SK-N-SH treated with all-trans-retinoic acid at 6 μM for 48 hours (cell line): ENCODE measurements around the gene CDH16.

Experiments used
- ISL1 ChIP-seq: fragments of 250-450 bp; sonication (Bioruptor Pico); IDR thresholded peaks from 2 replicates; pipeline ENCODE4 v2.1.2; 2022; ENCODE audit warnings: mild to moderate bottlenecking, moderate library complexity
- OSR1 ChIP-seq: fragments of 250-450 bp; sonication (Bioruptor Pico); IDR thresholded peaks from 2 replicates; pipeline ENCODE4 v1.8.0; 2022; ENCODE audit warnings: moderate library complexity, mild to moderate bottlenecking, inconsistent platforms
- RARB ChIP-seq: fragments of 250-450 bp; sonication (Bioruptor Pico); IDR thresholded peaks from 2 replicates; pipeline ENCODE4 v1.8.0; 2021; ENCODE audit warnings: mild to moderate bottlenecking, moderate library complexity
- SNAI2 ChIP-seq: fragments of 250-450 bp; sonication (Bioruptor Pico); IDR thresholded peaks from 2 replicates; pipeline ENCODE4 v1.5.0; 2020; ENCODE audit warnings: mild to moderate bottlenecking, moderate library complexity
- TOX ChIP-seq: fragments of 250-450 bp; sonication (Bioruptor Pico); IDR thresholded peaks from 2 replicates; pipeline ENCODE4 v1.8.0; 2021; ENCODE audit warnings: mild to moderate bottlenecking, moderate library complexity, borderline replicate concordance
- ZFP3 ChIP-seq: fragments of 250-450 bp; sonication (Bioruptor Pico); IDR thresholded peaks from 2 replicates; pipeline ENCODE4 v1.5.0; 2020; ENCODE audit warnings: mild to moderate bottlenecking, moderate library complexity
- TF ChIP-seq, protein P1 (sequence below): fragments of 250-450 bp; sonication (Bioruptor Pico); IDR thresholded peaks from 2 replicates; pipeline ENCODE4 v1.8.0; 2020; ENCODE audit warnings: mild to moderate bottlenecking, moderate library complexity, borderline replicate concordance
- TF ChIP-seq, protein P2 (sequence below): fragments of 250-450 bp; sonication (Bioruptor Pico); IDR thresholded peaks from 2 replicates; pipeline ENCODE4 v1.5.0; 2020; ENCODE audit warnings: mild to moderate bottlenecking, moderate library complexity

DNA sequence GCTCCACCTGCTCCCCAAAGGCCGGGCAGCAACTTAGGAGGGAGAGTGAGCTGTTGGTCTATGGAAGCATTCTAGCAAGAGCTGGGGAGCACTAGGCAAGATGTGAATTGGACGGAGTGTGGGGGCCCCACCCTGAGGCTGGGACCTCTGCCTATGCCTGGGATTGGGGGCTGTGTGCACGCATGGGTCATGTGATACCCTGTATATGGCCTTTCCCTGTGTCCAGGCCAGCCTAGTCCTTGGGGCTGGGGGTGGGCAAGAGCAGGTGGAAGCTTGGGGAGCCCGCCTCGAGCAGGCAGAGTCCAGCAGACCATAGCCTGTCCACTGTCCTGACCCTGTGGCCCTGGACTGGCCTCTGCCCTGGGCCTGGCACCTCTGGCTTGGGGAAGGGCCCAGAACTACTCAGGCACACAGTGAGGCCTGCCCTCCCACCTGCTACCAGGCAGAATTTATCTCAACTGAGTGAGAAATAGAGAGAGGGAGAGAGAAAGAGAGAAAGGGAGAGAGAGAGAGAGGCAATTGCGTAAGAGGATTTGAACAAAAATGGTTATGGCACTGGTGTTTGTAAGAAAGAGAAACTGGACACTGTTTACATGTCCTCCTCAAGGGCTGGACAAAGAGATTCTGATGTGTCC is 19.3 kb downstream of the CDH16 start:
- TF ChIP-seq, protein P1, sequence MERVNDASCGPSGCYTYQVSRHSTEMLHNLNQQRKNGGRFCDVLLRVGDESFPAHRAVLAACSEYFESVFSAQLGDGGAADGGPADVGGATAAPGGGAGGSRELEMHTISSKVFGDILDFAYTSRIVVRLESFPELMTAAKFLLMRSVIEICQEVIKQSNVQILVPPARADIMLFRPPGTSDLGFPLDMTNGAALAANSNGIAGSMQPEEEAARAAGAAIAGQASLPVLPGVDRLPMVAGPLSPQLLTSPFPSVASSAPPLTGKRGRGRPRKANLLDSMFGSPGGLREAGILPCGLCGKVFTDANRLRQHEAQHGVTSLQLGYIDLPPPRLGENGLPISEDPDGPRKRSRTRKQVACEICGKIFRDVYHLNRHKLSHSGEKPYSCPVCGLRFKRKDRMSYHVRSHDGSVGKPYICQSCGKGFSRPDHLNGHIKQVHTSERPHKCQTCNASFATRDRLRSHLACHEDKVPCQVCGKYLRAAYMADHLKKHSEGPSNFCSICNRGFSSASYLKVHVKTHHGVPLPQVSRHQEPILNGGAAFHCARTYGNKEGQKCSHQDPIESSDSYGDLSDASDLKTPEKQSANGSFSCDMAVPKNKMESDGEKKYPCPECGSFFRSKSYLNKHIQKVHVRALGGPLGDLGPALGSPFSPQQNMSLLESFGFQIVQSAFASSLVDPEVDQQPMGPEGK (CRISPR knock-in tag): no peak
- TF ChIP-seq, protein P2, sequence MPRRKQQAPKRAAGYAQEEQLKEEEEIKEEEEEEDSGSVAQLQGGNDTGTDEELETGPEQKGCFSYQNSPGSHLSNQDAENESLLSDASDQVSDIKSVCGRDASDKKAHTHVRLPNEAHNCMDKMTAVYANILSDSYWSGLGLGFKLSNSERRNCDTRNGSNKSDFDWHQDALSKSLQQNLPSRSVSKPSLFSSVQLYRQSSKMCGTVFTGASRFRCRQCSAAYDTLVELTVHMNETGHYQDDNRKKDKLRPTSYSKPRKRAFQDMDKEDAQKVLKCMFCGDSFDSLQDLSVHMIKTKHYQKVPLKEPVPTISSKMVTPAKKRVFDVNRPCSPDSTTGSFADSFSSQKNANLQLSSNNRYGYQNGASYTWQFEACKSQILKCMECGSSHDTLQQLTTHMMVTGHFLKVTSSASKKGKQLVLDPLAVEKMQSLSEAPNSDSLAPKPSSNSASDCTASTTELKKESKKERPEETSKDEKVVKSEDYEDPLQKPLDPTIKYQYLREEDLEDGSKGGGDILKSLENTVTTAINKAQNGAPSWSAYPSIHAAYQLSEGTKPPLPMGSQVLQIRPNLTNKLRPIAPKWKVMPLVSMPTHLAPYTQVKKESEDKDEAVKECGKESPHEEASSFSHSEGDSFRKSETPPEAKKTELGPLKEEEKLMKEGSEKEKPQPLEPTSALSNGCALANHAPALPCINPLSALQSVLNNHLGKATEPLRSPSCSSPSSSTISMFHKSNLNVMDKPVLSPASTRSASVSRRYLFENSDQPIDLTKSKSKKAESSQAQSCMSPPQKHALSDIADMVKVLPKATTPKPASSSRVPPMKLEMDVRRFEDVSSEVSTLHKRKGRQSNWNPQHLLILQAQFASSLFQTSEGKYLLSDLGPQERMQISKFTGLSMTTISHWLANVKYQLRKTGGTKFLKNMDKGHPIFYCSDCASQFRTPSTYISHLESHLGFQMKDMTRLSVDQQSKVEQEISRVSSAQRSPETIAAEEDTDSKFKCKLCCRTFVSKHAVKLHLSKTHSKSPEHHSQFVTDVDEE (CRISPR knock-in tag): no peak
- TF ChIP-seq ZFP3 (CRISPR knock-in tag): no peak
- TF ChIP-seq ISL1 (CRISPR knock-in tag): no peak
- no peak for TF ChIP-seq OSR1 (CRISPR knock-in tag)
- no peak for TF ChIP-seq TOX (CRISPR knock-in tag)
- no peak for TF ChIP-seq SNAI2 (CRISPR knock-in tag)
- no peak for TF ChIP-seq RARB (CRISPR knock-in tag)
